ENCODE measurements around the gene NSUN7. TPM values are rescaled to one million over a fixed set of nuclear protein-coding genes. Genes with fewer than 3 reads are reported as not detected.

NSUN7 gene
- total RNA-seq, 2 experiments from 2014 or later = 0.14 to 0.39 TPM

DNA sequence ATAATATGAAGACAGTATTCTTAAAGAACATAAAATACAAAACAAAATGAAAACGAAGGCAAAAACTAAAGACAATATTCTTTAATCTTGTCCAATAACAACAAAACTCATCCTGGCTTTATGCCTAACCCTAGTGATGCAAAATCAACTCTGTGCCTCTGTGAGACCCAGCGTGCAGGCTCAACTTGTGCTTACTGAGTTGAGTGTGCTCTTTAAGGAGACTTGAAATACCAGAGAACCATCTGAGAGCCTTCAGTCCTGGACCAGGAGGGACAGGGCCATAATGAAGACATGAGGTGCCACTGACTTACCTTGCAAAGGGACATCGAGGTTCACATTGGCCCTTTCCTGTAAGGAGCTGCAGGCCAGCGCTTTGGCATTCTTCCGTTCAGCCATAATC, 77.1 kb downstream of the NSUN7 start:
- H3K36me3 ChIP-seq (ENCODE audit: insufficient read depth, low read length) = no peaks in the 10 kb centered on the region
- intact Hi-C loops (cut with DNase I, micrococcal nuclease) = no loop called here
- H3K9me3 ChIP-seq (ENCODE audit: control insufficient read depth in 1 of 2, insufficient read depth in 1 of 2, low read length in 2 of 2) = peaks cover 0 to 3% of the 10 kb centered on the region in 2 experiments
- ATAC-seq (ENCODE audit: poor library complexity) = no peak
- H3K4me3 ChIP-seq (ENCODE audit: low read length) = no peak overlapping the region
- H3K4me1 ChIP-seq (ENCODE audit: insufficient read depth, low read length) = no peaks in the 10 kb centered on the region
- Mint-ChIP-seq H3K36me3 (ENCODE audit: low read depth) (no peaks in the 10 kb centered on the region), H3K4me1 (ENCODE audit: low read depth) (no peaks in the 10 kb centered on the region), H3K9me3 (no peaks in the 10 kb centered on the region), H3K4me3 (no peak overlapping the region), H3K27ac (no peak overlapping the region), H3K27me3 (no peaks in the 10 kb centered on the region)
- no peak overlapping the region for H3K27ac ChIP-seq (ENCODE audit: low read depth in 1 of 2, low read length in 2 of 2)
- no peaks in the 10 kb centered on the region for H3K27me3 ChIP-seq (ENCODE audit: control insufficient read depth in 1 of 2, insufficient read depth in 2 of 2, low read length in 2 of 2)
- no peak for DNase-seq
- CTCF ChIA-PET = no interaction called here
- POLR2A ChIA-PET = no interaction called here
- TF ChIP-seq, protein P1, sequence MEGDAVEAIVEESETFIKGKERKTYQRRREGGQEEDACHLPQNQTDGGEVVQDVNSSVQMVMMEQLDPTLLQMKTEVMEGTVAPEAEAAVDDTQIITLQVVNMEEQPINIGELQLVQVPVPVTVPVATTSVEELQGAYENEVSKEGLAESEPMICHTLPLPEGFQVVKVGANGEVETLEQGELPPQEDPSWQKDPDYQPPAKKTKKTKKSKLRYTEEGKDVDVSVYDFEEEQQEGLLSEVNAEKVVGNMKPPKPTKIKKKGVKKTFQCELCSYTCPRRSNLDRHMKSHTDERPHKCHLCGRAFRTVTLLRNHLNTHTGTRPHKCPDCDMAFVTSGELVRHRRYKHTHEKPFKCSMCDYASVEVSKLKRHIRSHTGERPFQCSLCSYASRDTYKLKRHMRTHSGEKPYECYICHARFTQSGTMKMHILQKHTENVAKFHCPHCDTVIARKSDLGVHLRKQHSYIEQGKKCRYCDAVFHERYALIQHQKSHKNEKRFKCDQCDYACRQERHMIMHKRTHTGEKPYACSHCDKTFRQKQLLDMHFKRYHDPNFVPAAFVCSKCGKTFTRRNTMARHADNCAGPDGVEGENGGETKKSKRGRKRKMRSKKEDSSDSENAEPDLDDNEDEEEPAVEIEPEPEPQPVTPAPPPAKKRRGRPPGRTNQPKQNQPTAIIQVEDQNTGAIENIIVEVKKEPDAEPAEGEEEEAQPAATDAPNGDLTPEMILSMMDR (IDR thresholded peaks at IDR 0.05) = no peak

- ChIA-PET CTCF (no interaction called here), POLR2A (no interaction called here)
- no peak for DNase-seq
- no peaks in the 10 kb centered on the region for H3K4me1 ChIP-seq (ENCODE audit: insufficient read depth, low read length)
- H3K36me3 Mint-ChIP-seq (ENCODE audit: low read depth) = no peaks in the 10 kb centered on the region
- intact Hi-C loops (cut with DNase I, micrococcal nuclease) = no loop called here
- no peak overlapping the region for H3K4me3 Mint-ChIP-seq
- H3K27ac Mint-ChIP-seq = no peak overlapping the region
- no peaks in the 10 kb centered on the region for H3K4me1 Mint-ChIP-seq (ENCODE audit: low read depth)
- no peaks in the 10 kb centered on the region for H3K27me3 Mint-ChIP-seq
- no peaks in the 10 kb centered on the region for H3K9me3 Mint-ChIP-seq
- no peaks in the 10 kb centered on the region for H3K36me3 ChIP-seq (ENCODE audit: insufficient read depth, low read length)
- no peak for ATAC-seq (ENCODE audit: poor library complexity)
- no peaks in the 10 kb centered on the region for H3K27me3 ChIP-seq (ENCODE audit: control insufficient read depth in 1 of 2, insufficient read depth in 2 of 2, low read length in 2 of 2)
- H3K27ac ChIP-seq (ENCODE audit: low read depth in 1 of 2, low read length in 2 of 2) = no peak overlapping the region
- H3K9me3 ChIP-seq (ENCODE audit: control insufficient read depth in 1 of 2, insufficient read depth in 1 of 2, low read length in 2 of 2) = peaks cover 0 to 3% of the 10 kb centered on the region in 2 experiments
- TF ChIP-seq, protein P1 (IDR thresholded peaks at IDR 0.05) = no peak
- H3K4me3 ChIP-seq (ENCODE audit: low read length) = no peak overlapping the region
These were observed 78.0 kb downstream of the NSUN7 start for GRCh38 chr4:40827758-40828157.

- Histone ChIP-seq H3K4me3 (ENCODE audit: low read length) (no peak overlapping the region), H3K9me3 (ENCODE audit: control insufficient read depth in 1 of 2, insufficient read depth in 1 of 2, low read length in 2 of 2) (peaks cover 0 to 3% of the 10 kb centered on the region in 2 experiments), H3K27me3 (ENCODE audit: control insufficient read depth in 1 of 2, insufficient read depth in 2 of 2, low read length in 2 of 2) (no peaks in the 10 kb centered on the region), H3K4me1 (ENCODE audit: insufficient read depth, low read length) (no peaks in the 10 kb centered on the region), H3K27ac (ENCODE audit: low read depth in 1 of 2, low read length in 2 of 2) (no peak overlapping the region), H3K36me3 (ENCODE audit: insufficient read depth, low read length) (no peaks in the 10 kb centered on the region)
- H3K36me3 Mint-ChIP-seq (ENCODE audit: low read depth) = no peaks in the 10 kb centered on the region
- H3K4me1 Mint-ChIP-seq (ENCODE audit: low read depth) = no peaks in the 10 kb centered on the region
- ChIA-PET CTCF (no interaction called here), POLR2A (no interaction called here)
- no peaks in the 10 kb centered on the region for H3K9me3 Mint-ChIP-seq
- no peaks in the 10 kb centered on the region for H3K27me3 Mint-ChIP-seq
- TF ChIP-seq, protein P1 (IDR thresholded peaks at IDR 0.05) = no peak
- intact Hi-C loops (cut with DNase I, micrococcal nuclease) = no loop called here
- no peak overlapping the region for H3K4me3 Mint-ChIP-seq
- ATAC-seq (ENCODE audit: poor library complexity) (no peak), DNase-seq (no peak)
- no peak overlapping the region for H3K27ac Mint-ChIP-seq
These were observed 78.9 kb downstream of the NSUN7 start for GRCh38 chr4:40828661-40829060.

Measured in CD4-positive, alpha-beta T cell (primary cell).